Stimulated activated CD8-positive, alpha-beta memory T cell treated with anti-CD3 and anti-CD28 coated beads, Interleukin-2, amount 100 ng/mL, for 48 hours (primary cell): Measurements from ENCODE around the gene SIRPD.
A peak's percentile ranks its signal among the peaks of the same experiment; 100 is the strongest.
"Not testable (repeated sequence)": the region's sequence is repeated elsewhere in the genome, so short reads cannot be mapped to it uniquely, and the experiment has no call there.

Experiments used
- DNase-seq, 2 donors: peaks; one replicate each; pipeline ENCODE4 v3.0.0-alpha.2; 2020; ENCODE audit warnings: low read depth in 2 of 2

The SIRPD gene

DNA sequence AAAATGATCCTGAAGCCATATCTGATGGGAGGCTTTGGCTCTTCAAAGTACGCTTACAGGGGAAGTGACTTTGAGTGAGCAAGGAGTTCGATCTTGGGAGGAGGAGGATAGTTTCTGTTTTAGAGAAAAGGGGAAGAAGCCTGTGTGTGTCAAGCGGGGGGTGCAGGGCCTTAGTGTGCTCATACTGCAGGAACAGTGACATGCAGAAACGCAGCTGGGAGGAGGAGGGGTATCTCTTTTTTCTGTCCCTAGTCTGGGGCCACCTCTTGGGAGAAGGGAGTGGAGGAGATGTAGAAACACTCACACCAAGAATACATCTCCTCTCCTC is 19.8 kb downstream of the SIRPD start:
- DNase-seq: no peak

- DNase-seq: no peak
These were observed 20.4 kb downstream of the SIRPD start for GRCh38 chr20:1536893-1537730.

DNA sequence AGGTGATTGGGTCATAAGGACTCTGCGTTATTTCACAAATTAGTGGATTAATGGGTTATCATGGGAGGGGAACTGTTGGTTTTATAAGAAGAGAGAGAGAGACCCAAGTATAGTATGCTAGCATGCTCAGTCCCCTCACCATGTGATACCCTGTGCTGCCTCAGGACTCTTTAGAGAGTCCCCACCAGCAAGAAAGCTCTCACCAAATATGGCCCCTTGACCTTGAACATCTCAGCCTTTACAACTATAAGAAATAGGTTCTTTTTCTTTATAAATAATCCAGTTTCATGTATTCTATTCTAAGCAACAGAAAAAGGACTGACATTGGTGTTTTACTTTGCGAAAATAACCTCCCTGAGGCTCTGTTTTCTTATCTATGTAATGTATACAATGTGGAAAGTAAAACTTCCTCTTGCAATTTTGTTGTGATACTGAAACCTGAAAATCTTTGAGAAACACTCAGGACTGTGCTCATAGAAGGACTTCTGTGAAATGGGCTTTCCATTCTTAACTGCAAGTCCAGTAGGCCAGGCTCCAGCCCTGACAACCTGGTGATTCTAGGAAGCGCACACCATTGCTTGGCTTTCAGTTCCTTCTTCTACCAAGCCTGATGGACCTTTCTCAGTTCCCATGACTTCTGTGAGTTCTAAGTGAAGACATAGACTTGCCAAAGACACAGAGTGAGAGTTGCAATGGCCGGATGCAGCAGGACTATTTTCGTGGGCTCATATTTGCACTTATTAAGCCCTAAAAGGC is 21.9 kb downstream of the SIRPD start:
- DNase-seq: no peak

GRCh38 chr20:1534526-1534925 is 23.0 kb downstream of the SIRPD start:
- DNase-seq: no peak

DNA sequence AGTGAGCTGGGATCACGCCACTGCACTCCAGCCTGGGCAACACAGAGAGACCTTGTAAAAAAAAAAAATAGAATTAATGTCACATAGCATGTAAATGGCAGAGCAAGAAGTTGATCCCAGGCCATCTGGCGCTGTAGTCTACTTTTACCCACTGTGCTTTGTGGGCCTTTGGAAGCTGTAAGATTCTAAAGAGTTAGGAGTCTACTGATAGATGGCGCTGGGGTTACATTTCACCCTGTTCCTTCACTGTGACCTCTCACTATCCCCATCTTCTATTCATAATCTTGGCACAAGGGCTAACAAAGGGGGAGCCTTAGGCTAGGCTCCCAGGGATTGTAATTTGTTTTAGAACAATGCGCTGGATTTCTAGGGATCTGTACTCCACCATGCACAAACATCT is 24.4 kb downstream of the SIRPD start:
- DNase-seq: no peak

GRCh38 chr20:1528811-1529210 is 28.7 kb downstream of the SIRPD start:
- DNase-seq: no peak

GRCh38 chr20:1527923-1528322 is 29.6 kb downstream of the SIRPD start:
- no peak for DNase-seq

- no peak for DNase-seq
These were observed 30.6 kb downstream of the SIRPD start for GRCh38 chr20:1526896-1527295.

- no peak for DNase-seq
These were observed 31.2 kb downstream of the SIRPD start for GRCh38 chr20:1526310-1526709.

GRCh38 chr20:1524004-1524403 is 33.5 kb downstream of the SIRPD start:
- no peak for DNase-seq

DNA sequence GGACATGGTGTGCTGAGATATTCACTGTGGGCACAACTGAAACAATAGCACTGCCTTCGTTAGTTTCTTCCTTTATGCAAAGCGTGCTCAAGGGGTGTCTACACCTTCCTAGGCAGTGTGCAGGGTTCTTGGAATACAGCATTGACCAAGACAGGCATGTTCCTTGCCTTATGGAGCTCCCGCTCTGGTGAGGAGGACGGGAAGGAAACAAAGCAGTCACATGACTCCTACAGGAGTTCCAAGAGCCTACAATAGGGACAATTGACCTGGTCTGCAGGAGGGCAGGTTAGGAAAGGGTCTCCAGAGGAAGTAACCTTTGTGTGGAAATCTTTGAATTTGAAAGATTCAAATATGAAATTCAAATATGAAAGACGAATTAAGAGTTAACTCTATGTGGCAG is 40.5 kb downstream of the SIRPD start:
- no peak for DNase-seq

DNA sequence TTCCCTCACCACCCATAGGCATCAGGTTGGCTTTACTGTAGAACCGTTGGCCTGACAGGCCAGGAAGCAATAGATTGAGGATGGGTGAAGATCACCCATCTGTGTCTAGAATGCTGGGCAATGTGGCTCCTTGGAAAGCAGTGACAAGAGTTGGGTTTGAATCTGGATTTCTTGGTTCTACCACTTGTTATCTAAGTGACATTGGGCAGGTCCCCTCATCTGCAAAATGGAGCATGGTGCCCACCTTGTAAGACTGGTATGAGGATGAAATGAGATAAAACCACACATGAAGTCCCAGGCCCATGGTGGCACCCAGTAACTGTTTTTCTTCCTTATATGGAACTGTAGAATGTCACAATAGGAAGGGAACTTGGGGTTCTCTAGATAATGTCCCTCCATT is 43.7 kb downstream of the SIRPD start:
- DNase-seq: no peak

DNA sequence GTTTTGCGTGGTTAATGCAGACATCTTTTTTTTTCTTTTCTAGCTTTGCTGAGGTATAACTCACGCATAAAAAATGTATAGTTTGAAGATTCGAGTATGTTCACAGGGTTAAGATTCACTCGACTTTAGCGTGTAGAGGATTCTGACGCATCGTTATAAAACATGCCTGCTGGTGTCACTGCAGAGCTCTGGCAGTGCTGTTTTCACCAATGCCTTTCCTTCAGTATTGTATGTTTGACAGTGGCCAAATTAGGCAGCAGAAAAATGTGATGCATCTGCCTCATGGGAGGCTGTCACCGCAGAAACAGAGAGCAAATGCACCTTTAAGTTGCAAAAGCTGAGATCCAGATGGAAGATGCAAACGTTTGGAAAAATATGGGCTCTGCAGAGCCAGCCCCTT is 48.3 kb downstream of the SIRPD start:
- no peak for DNase-seq

DNA sequence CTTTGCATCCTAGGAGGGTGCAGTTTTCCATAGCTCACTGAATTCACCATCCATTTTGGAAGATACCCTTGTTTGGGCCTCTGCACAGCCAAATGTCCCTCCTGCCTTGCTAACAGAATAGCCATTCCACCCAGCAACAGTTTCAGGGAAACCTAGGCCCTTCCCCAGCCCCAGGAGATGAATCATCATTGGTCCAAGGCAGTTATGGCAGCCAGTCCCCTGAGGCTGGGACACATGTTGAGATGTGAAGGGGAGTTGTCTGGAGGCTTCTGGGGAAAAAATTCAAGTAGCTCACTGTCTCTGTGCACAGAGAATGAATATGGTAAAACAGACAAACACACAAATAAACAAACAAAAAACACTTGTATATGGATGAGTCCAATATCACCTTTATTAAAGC is 48.9 kb downstream of the SIRPD start:
- no peak for DNase-seq

- no peak for DNase-seq
These were observed 50.2 kb downstream of the SIRPD start for GRCh38 chr20:1507276-1507675.

- DNase-seq: no peak
These were observed 51.6 kb downstream of the SIRPD start for GRCh38 chr20:1505871-1506270.

DNA sequence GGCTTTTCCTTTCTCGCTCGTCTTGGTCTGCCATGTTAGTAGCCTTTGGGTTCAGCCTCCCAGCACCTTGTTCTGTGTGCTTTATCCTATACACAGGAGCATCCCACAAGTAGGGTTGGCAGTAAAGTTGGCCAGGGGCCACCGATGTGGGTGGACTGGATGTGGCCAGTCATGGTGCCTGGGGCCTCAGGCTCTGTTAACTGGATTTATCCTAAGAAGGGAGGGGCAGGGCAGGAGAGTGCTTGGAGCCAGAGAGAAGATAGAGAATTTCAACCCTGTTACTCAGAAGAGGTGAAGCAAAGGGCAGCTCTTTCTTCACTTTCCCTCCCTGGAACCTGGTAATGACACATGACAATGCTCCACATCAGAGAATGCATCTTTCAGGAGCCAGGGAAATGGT is 52.1 kb downstream of the SIRPD start:
- DNase-seq: no peak

DNA sequence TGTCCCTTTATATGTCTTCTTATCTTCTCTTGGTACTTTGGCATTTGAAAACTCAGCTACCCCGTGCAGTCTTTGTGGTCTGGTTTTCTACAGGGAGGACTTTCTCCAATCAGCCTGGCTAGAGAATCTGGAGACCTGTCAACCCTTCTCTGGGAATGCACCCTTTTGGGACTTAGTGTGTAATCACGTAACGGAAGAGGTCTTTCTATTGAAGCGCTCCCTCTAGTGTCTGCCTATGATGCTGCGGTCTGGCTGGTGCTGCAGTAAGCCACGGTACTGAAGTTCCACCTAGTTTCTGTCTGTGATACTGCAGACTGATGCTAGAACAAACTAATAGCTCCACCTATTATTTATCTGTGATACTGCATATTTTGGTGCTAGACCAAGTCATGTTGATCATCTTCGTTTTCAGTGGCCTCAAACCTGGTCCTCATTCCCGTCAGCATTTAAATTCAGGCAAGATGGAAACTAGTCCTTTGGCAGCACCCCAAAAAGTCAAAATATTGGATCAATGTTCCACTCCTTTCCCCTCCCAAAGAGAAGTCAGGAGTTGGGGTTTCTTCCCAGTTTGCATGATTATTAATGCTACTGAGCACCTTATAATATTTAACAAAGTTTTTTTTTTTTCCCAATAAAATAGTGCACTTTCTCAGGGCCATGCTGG is 53.8 kb downstream of the SIRPD start:
- peak; percentile 36 to 60 for DNase-seq

DNA sequence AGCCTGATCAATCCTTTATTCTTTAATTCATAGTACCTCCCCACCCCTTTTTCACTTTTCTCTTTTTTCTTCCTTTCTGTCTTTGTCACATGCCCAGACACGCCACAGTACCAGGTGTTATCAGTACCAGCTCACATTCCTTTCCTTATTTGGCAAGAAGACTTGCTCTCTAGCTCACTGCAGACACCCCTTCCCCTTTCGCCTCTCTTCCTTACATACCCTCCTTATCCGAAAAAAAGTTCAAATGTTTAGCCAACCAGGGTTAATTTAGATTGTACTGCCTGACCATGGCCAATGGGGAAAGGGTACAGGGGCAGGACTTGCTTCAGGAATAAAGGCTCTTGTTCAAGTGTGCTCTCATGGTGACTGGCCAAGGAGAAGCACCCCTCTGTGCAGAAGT is 57.0 kb downstream of the SIRPD start:
- DNase-seq: no peak

GRCh38 chr20:1499528-1500420 is 57.7 kb downstream of the SIRPD start:
- DNase-seq: no peak

DNA sequence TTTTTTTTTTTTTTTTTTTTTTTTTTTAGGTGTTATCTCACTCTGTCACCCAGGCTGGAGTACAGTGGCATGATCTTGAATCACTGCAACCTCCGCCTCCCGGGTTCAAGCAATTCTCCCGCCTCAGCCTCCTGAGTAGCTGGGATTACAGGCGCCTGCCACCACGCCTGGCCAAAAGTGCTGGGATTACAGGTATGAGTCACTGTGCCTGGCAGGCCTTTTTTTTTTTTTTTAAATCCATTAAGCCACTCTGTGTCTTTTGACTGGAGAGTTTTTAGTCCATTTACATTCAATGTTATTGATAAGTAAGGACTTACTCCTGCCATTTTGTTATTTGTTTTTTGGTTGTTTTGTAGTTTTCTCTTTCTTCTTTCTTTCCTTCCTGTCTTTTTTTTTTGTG is 60.1 kb downstream of the SIRPD start:
- DNase-seq: not testable (repeated sequence)

DNA sequence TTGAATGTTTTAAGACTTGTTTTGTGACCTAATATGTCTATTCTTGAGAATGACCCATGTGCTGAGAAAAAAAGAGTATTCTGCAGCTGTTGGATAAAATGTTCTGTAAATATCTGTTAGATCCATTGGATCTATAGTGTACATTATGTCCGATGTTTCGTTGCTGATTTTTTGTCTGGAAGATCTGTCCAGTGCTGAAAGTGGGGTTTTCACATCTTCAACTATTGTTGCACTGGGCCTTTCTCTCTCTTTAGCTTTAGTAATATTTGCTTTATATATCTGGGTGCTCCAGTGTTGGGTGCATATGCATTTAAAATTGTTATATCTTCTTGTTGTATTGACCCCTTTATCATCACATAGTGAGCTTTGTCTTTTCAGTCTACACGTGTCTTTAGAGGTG is 60.6 kb downstream of the SIRPD start:
- no peak for DNase-seq
